CD4-positive, alpha-beta memory T cell (primary cell): Measurements from ENCODE around the gene COPE. TPM values are rescaled to one million over a fixed set of nuclear protein-coding genes. Genes with fewer than 3 reads are reported as not detected.
A peak's percentile ranks its signal among the peaks of the same experiment; 100 is the strongest.

Experiments
- CTCF ChIA-PET: fragments of 350-600 bp; sonication (Branson Sonifier 250); formaldehyde crosslinking; loops from one replicate; lab custom pipeline; 2021; ENCODE audit warnings: inconsistent platforms; ENCODE audit not compliant: partially characterized antibody; lab: Charles Lee
- POLR2A ChIA-PET: fragments of 350-600 bp; sonication (Branson Sonifier 250); formaldehyde crosslinking; loops from one replicate; lab custom pipeline; 2021; ENCODE audit not compliant: partially characterized antibody; lab: Charles Lee
- DNase-seq, 5 donors: peaks; one replicate each; pipeline versions ENCODE4 v3.0.0 to v3.0.0-alpha.2; 2020 to 2022; ENCODE audit warnings: mixed read lengths in 1 of 5
- H3K27ac ChIP-seq: one replicate; pipeline ENCODE4 v1.7.0; 2013; ENCODE audit warnings: low read depth, low read length
- H3K27me3 ChIP-seq: 2 replicates; pipeline ENCODE4 v1.7.0; 2013; ENCODE audit warnings: mild to moderate bottlenecking, low read length, moderate library complexity; ENCODE audit not compliant: insufficient read depth
- H3K36me3 ChIP-seq: 2 replicates; pipeline ENCODE4 v1.7.0; 2013; ENCODE audit warnings: mild to moderate bottlenecking, low read length, moderate library complexity; ENCODE audit not compliant: insufficient read depth
- H3K4me1 ChIP-seq: 2 replicates; pipeline ENCODE4 v1.7.0; 2013; ENCODE audit warnings: mild to moderate bottlenecking, low read length, moderate library complexity; ENCODE audit not compliant: insufficient read depth
- H3K4me3 ChIP-seq, 2 donors: one replicate each; pipeline ENCODE4 v1.7.0; 2013; ENCODE audit warnings: low read length in 2 of 2, mild to moderate bottlenecking in 1 of 2
- H3K9me3 ChIP-seq, 2 donors: one replicate each; pipeline ENCODE4 v1.7.0; 2013; ENCODE audit warnings: low read length in 2 of 2, control low read depth in 1 of 2; ENCODE audit not compliant: control insufficient read depth in 1 of 2
- H3K27ac Mint-ChIP-seq, 7 donors: one replicate each; pipeline ENCODE4 v1.8.0; 2020 to 2021; ENCODE audit warnings: mixed read lengths in 7 of 7, mild to moderate bottlenecking in 6 of 7, inconsistent platforms in 3 of 7, moderate library complexity in 3 of 7
- H3K27me3 Mint-ChIP-seq, 2 donors: one replicate each; pipeline ENCODE4 v1.8.0; 2020 to 2021; ENCODE audit warnings: mixed read lengths in 2 of 2
- H3K36me3 Mint-ChIP-seq, 2 donors: one replicate each; pipeline ENCODE4 v1.8.0; 2020 to 2021; ENCODE audit warnings: mixed read lengths in 2 of 2, inconsistent platforms in 1 of 2, mild to moderate bottlenecking in 1 of 2
- H3K4me1 Mint-ChIP-seq, 4 donors: one replicate each; pipeline ENCODE4 v1.8.0; 2020 to 2021; ENCODE audit warnings: mixed read lengths in 4 of 4, mild to moderate bottlenecking in 1 of 4
- H3K4me3 Mint-ChIP-seq, 8 donors: one replicate each; pipeline ENCODE4 v1.8.0; 2020 to 2021; ENCODE audit warnings: mixed read lengths in 8 of 8, mild to moderate bottlenecking in 7 of 8, moderate library complexity in 6 of 8, inconsistent platforms in 3 of 8
- H3K9me3 Mint-ChIP-seq, 8 donors: one replicate each; pipeline ENCODE4 v1.8.0; 2020 to 2021; ENCODE audit warnings: mixed read lengths in 8 of 8, mild to moderate bottlenecking in 5 of 8, inconsistent platforms in 3 of 8, moderate library complexity in 1 of 8
- intact Hi-C: fragments of 100-400 bp; cut with micrococcal nuclease; formaldehyde crosslinking; loops from one replicate; pipeline ENCODE4 v1.15.1; 2023
- polyA plus RNA-seq, 2 donors: library from polyadenylated mRNA; unstranded; fragments of 300-500 nt; fragmentation: Illumina TruSeq; gene quantifications; one replicate each; pipeline ENCODE4 v1.2.3, GENCODE V29; 2021
- total RNA-seq, 2 experiments: library from RNA; stranded (reverse); gene quantifications; one replicate each; pipeline ENCODE4 v1.2.3, GENCODE V29; 2021

COPE gene
- total and polyA plus RNA-seq, 4 experiments from 2014 or later = 165 to 276 (median 221) TPM

DNA sequence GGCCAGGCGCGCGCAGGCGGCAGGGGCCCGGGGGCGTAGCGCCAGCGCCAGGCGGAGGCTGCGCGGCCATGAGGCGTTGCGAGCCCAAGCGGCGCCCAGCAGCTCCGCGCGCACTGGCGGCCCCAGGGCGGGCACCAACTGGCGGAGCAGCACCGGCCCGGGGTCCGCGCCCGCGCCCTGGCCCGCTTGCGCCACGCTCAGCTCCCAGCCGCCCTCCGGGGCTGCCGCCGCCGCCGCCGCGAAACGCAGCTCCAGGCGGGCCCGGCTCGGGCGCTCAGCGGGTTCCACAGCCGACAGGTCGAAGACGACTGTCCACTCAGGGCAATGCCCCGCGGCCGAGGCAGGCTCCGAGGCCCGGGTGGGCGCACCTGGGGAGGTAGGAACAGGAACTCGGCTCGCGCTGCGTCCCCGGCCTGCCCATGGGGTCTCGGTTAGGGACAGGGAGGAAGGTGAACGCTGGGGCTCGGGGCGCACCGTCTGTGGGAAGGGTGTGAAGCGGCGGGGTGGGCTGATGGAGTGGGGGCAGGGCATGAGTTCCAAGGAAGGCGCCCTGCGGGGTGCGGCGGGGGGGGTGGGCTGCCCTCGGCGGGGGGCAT, 50.1 kb downstream of the COPE start:
- Mint-ChIP-seq H3K36me3 (peaks cover 21 to 27% of the 10 kb centered on the region in 2 donors), H3K4me3 (no peak overlapping the region), H3K9me3 (no peaks in the 10 kb centered on the region), H3K27me3 (peaks cover 0 to 3% of the 10 kb centered on the region in 2 donors), H3K4me1 (peaks cover 8 to 23% (median 12%) of the 10 kb centered on the region in 4 donors), H3K27ac (no peak overlapping the region)
- intact Hi-C loops = loop anchor here (10.0 kb wide), 1 partner anchor 46 kb away; the partner anchor contains the start of genes COPE and DDX49
- Histone ChIP-seq H3K36me3 (peaks cover 23% of the 10 kb centered on the region), H3K9me3 (no peaks in the 10 kb centered on the region), H3K4me3 (no peak overlapping the region), H3K4me1 (peaks cover 4% of the 10 kb centered on the region), H3K27me3 (no peaks in the 10 kb centered on the region), H3K27ac (no peak overlapping the region)
- ChIA-PET POLR2A (no interaction called here), CTCF (no interaction called here)
- DNase-seq = no peak

DNA sequence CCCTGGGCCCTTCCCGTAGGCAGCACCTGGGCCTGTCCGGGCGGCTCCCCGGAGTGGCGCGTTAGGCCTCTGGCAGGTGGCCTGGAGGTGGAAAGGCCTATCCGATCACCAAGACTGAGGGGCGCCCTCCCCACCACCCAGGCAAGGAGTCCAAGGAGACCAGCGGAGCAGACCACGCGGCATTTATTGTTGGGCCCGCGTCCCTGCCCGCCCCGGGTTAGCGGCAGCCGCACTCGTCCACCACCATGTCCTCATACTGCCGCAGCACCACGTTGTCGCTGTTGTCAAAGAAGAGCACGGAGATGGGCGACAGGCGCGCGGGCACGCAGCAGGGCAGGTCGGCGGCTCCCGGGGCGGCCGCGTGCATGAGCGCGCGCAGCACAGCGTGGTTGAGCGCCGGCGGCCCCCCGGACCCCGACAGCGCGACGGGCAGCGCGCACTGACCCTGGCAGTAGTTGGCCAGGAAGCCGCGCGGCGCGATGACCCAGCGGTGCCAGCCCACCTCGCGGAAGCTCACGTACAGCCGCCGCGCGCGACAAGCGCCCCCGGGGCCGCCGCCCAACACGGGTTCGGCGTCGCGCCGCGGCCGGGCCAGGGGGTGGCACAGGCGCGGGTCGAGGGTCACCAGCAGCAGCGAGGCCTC, 50.7 kb downstream of the COPE start:
- Histone ChIP-seq H3K27ac (no peak overlapping the region), H3K27me3 (no peaks in the 10 kb centered on the region), H3K9me3 (no peaks in the 10 kb centered on the region), H3K4me3 (no peak overlapping the region), H3K36me3 (peaks cover 28% of the 10 kb centered on the region), H3K4me1 (peaks cover 4% of the 10 kb centered on the region)
- Mint-ChIP-seq H3K36me3 (peaks cover 22 to 32% of the 10 kb centered on the region in 2 donors), H3K4me3 (no peak overlapping the region), H3K27me3 (peaks cover 0 to 3% of the 10 kb centered on the region in 2 donors), H3K4me1 (peaks cover 8 to 23% (median 12%) of the 10 kb centered on the region in 4 donors), H3K27ac (peak overlapping the region in 1 of 7 donors; percentile 32), H3K9me3 (no peaks in the 10 kb centered on the region)
- intact Hi-C loops = loop anchor here (10.0 kb wide), 1 partner anchor 46 kb away; the partner anchor contains the start of genes COPE and DDX49
- ChIA-PET CTCF (no interaction called here), POLR2A (interaction anchor here (0.7 kb wide), 1 partner anchor 407 kb away, joined by 4 read pairs; no protein-coding TSS in a partner anchor)
- DNase-seq = no peak

DNA sequence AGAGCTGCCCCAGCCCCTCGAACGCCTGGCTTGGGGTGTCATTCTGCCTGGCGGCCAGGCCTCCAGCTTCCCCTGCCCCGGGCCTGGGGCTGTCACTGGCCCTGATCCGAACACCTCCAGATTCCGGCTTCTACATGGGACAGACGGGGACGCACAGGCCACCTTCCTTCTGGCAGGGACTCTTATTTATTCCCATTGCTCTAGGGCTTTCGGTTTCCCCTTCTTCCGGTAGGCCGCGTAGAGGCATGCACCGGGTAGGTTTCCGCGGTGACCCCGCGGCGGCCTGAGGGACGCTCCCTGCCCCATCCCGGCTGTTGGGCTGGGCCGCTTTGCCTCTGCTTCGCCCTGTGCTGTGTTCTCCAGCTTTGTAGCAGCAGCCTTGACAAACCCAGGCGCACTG, 51.4 kb downstream of the COPE start:
- DNase-seq = no peak
- H3K36me3 Mint-ChIP-seq = peaks cover 22 to 36% of the 10 kb centered on the region in 2 donors

DNA sequence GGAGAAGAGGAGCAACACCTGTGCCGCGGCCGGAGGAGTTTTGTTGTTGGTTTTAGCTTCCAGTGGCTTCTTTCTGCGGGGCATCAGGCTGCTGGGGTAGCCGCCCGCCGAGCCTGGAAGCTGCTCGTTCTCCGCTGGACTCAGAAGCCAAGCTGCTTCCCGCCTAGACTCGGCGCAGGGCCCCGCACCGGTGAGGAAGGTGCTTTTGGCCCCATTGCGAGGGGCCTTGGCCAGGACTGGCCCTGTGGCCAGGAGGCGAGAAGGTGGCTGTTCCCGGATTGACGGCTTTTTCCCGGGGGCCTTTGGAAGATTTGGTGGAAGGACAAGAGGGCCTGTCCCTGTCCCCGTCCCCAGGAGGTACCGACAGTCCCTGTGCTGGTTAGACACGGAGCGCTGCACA, 52.0 kb downstream of the COPE start:
- Histone ChIP-seq H3K27ac (no peak overlapping the region), H3K9me3 (no peaks in the 10 kb centered on the region), H3K4me1 (peaks cover 4% of the 10 kb centered on the region), H3K4me3 (no peak overlapping the region), H3K27me3 (no peaks in the 10 kb centered on the region), H3K36me3 (peaks cover 40% of the 10 kb centered on the region)
- peak overlapping the region in 2 of 7 donors; percentile 53 to 67 for H3K27ac Mint-ChIP-seq
- H3K27me3 Mint-ChIP-seq = peaks cover 0 to 3% of the 10 kb centered on the region in 2 donors
- peaks cover 25 to 40% of the 10 kb centered on the region in 2 donors for H3K36me3 Mint-ChIP-seq
- ChIA-PET CTCF (interaction anchor here (0.8 to 3.1 kb wide), 10 partner anchors 9 to 416 kb away, joined by 3 to 14 read pairs (median 3); no protein-coding TSS in a partner anchor), POLR2A (no interaction called here)
- H3K4me1 Mint-ChIP-seq = peaks cover 8 to 23% (median 12%) of the 10 kb centered on the region in 4 donors
- intact Hi-C loops = loop anchor here (10.0 kb wide), 1 partner anchor 48 kb away; the partner anchor contains the start of genes COPE and DDX49
- no peak for DNase-seq
- peak overlapping the region in 1 of 8 donors; percentile 20 for H3K4me3 Mint-ChIP-seq
- H3K9me3 Mint-ChIP-seq = no peaks in the 10 kb centered on the region

More for the DNA sequence above, 51.4 kb downstream of the COPE start:
- POLR2A ChIA-PET = interaction anchor here (0.7 kb wide), 1 partner anchor 406 kb away, joined by 4 read pairs; no protein-coding TSS in a partner anchor
- H3K4me3 ChIP-seq = no peak overlapping the region
- intact Hi-C loops = loop anchor here (10.0 kb wide), 1 partner anchor 47 kb away; the partner anchor contains the start of genes COPE and DDX49
- H3K27me3 Mint-ChIP-seq = peaks cover 0 to 3% of the 10 kb centered on the region in 2 donors
- CTCF ChIA-PET = interaction anchor here (0.8 to 3.1 kb wide), 10 partner anchors 9 to 417 kb away, joined by 3 to 14 read pairs (median 3); no protein-coding TSS in a partner anchor
- H3K9me3 ChIP-seq = no peaks in the 10 kb centered on the region
- H3K4me1 ChIP-seq = peaks cover 4% of the 10 kb centered on the region
- no peak overlapping the region for H3K4me3 Mint-ChIP-seq
- H3K36me3 ChIP-seq = peaks cover 34% of the 10 kb centered on the region
- peaks cover 8 to 23% (median 12%) of the 10 kb centered on the region in 4 donors for H3K4me1 Mint-ChIP-seq
- no peaks in the 10 kb centered on the region for H3K27me3 ChIP-seq
- no peaks in the 10 kb centered on the region for H3K9me3 Mint-ChIP-seq
- H3K27ac Mint-ChIP-seq = peak overlapping the region in 1 of 7 donors; percentile 32
- H3K27ac ChIP-seq = no peak overlapping the region

DNA sequence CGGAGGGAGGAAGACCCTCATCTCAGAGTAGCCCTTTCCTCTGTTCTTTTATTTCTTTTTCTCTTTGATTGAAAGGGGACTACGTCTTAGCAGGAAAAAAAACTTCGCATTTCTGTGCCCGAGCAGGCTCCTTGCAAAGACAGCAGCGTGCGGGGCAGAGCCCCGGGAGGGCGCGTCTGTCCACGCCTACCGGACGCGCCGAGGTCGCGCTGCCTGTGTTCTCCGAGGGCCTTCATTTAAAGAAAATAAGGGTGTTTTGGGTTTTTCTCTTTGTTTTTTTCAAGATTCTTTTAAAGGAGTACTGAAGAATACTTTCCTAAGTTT, 52.4 kb downstream of the COPE start:
- H3K4me1 Mint-ChIP-seq = peaks cover 5 to 19% (median 10%) of the 10 kb centered on the region in 4 donors
- peak overlapping the region in 1 of 8 donors; percentile 20 for H3K4me3 Mint-ChIP-seq
- peak overlapping the region in 1 of 7 donors; percentile 67 for H3K27ac Mint-ChIP-seq

DNA sequence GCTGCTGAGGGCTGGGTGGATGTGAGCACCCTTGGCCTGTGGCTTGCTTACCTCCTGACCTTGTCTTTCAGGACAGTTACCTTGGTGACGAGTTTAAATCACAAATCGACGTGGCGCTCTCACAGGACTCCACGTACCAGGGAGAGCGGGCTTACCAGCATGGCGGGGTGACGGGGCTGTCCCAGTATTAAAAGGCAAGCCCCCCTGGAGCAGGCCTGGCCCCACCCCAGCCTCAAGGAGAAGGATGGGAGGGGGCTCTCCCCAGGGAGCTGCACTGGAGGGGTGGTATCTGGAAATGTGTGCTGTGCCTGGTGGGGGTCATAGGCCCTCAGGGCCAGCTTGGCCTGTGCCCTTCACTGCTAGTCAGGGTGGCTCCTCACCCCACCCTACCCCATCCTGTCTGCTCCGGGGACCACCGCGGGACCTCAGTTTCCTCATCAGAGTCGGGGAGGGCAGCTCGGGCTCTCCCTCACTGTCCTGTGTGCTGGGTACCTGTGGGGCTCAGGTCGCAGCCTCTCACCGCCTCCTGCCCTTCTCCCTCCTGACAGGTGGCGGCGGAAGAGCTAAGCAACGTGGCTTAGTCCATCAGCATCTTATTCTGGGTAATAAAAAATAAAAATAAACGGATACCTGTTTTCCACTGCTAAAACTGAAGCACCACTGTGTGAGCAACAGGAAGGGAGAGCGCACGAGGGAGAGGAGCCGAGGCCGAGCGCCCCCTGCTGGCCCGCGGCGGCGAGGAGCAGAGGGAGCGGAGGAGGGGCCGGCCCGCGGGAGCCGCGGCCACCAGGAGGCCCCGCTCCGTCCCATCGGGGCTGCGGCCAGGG, 53.0 kb downstream of the COPE start:
- no peak overlapping the region for H3K4me3 Mint-ChIP-seq
- ChIA-PET CTCF (interaction anchor here (0.8 to 3.1 kb wide), 14 partner anchors 11 to 415 kb away, joined by 3 to 14 read pairs (median 4); no protein-coding TSS in a partner anchor), POLR2A (interaction anchor here (0.5 to 0.7 kb wide), 3 partner anchors 22 to 273 kb away, joined by 3 to 5 read pairs (median 3); no protein-coding TSS in a partner anchor)
- H3K27ac Mint-ChIP-seq = peak overlapping the region in 2 of 7 donors; percentile 63 to 67
- peaks cover 27 to 49% of the 10 kb centered on the region in 2 donors for H3K36me3 Mint-ChIP-seq
- no peaks in the 10 kb centered on the region for H3K27me3 Mint-ChIP-seq
- H3K4me1 ChIP-seq = peaks cover 4% of the 10 kb centered on the region
- no peaks in the 10 kb centered on the region for H3K27me3 ChIP-seq
- H3K36me3 ChIP-seq = peaks cover 50% of the 10 kb centered on the region
- no peaks in the 10 kb centered on the region for H3K9me3 Mint-ChIP-seq
- intact Hi-C loops = loop anchor here (10.0 kb wide), 1 partner anchor 49 kb away; the partner anchor contains the start of genes COPE and DDX49
- no peaks in the 10 kb centered on the region for H3K9me3 ChIP-seq
- H3K4me1 Mint-ChIP-seq = peaks cover 2 to 15% (median 6%) of the 10 kb centered on the region in 4 donors
- no peak overlapping the region for H3K4me3 ChIP-seq
- peak in 4 of 5 donors; percentile 60 to 64 (median 62) for DNase-seq
- H3K27ac ChIP-seq = no peak overlapping the region

More for the DNA sequence above, 52.4 kb downstream of the COPE start:
- no peaks in the 10 kb centered on the region for H3K9me3 Mint-ChIP-seq
- Histone ChIP-seq H3K36me3 (peaks cover 44% of the 10 kb centered on the region), H3K27ac (no peak overlapping the region), H3K4me1 (peaks cover 4% of the 10 kb centered on the region), H3K4me3 (no peak overlapping the region), H3K9me3 (no peaks in the 10 kb centered on the region), H3K27me3 (no peaks in the 10 kb centered on the region)
- DNase-seq = no peak
- H3K27me3 Mint-ChIP-seq = peaks cover 0 to 3% of the 10 kb centered on the region in 2 donors
- intact Hi-C loops = loop anchor here (10.0 kb wide), 1 partner anchor 48 kb away; the partner anchor contains the start of genes COPE and DDX49
- ChIA-PET CTCF (interaction anchor here (0.8 to 3.1 kb wide), 16 partner anchors 8 to 416 kb away, joined by 3 to 14 read pairs (median 4); no protein-coding TSS in a partner anchor), POLR2A (no interaction called here)
- peaks cover 27 to 44% of the 10 kb centered on the region in 2 donors for H3K36me3 Mint-ChIP-seq
